Activated CD8-positive, alpha-beta memory T cell treated with anti-CD3 and anti-CD28 coated beads for 1 hour (primary cell): ENCODE data around the gene ALDH1B1.
"Not testable (repeated sequence)": the region's sequence is repeated elsewhere in the genome, so short reads cannot be mapped to it uniquely, and the experiment has no call there.

Source experiments
- DNase-seq, 2 donors: peaks; one replicate each; pipeline ENCODE4 v3.0.0-alpha.2; 2020; ENCODE audit warnings: low read depth in 1 of 2; ENCODE audit errors: extremely low read depth in 1 of 2

The ALDH1B1 gene

DNA sequence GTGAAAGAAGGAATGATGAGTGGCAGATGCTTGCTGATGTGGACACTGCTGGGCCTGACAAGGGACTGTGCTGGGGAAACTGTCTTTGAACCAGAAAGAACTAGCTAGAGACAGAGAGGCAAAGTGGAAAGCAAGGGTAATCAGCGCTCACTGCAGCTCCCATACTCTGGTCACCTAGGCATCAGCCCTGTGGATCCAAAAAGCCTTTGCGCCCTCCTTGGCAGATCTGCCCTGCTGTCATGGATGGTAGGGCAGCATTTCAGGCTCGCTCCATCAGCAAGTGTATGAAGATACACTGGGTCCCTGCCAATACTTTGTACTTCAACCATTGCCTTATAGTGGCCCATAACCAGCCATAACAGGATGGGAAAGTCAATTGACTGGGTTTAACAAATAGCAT is 6.6 kb upstream of the ALDH1B1 start:
- no peak for DNase-seq

DNA sequence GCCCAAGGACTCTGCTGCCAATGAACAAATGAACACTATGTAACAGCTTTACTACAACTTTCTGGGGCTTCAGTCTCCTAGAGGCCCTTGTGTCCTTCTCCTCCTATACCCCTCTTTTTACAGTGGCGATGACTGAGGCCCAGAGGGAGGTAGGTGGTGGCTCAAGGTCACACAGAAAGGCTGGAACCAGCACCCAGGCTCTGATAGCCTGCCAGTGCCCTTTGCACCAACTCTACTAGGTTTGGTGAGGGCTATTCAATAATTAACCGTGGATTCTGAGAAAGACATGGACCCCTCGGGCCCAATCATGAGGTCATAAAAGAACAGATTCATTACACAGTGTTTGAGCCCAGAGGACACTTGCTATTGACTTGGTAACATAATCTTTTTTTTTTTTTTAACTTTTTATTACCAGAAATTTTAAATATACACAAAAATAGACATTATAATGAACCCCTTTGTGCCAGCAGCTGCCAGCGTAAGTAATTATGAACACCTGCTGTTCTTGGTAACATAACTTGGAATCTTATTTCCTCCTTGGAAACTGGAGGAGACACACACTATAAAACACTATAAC is 6.1 kb upstream of the ALDH1B1 start:
- DNase-seq = no peak

- no peak for DNase-seq
These were observed 5.4 kb upstream of the ALDH1B1 start for GRCh38 chr9:38387066-38387465.

DNA sequence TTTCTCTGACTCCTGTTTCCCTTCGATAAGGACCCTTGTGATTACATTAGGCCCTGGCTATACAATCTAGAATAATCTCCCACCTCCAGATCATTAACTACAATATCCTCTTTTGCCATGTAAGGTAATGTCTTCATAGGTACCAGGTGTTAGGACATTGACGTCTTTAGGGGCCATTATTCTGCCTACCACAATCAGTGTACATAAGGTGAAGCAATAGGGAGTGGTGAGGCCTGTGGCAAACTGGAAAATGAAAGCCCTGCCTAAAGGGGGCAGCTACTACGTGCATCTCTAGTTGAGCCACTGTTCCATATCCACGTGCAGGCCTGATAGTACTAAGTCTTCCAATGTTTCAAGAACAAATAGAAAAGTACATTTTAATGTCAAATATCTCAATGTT is 4.8 kb upstream of the ALDH1B1 start:
- no peak for DNase-seq

GRCh38 chr9:38388283-38389223 is 3.9 kb upstream of the ALDH1B1 start:
- DNase-seq = no peak

- DNase-seq = no peak
These were observed 3.2 kb upstream of the ALDH1B1 start for GRCh38 chr9:38389313-38389712.

GRCh38 chr9:38390442-38390841 is 2.1 kb upstream of the ALDH1B1 start:
- no peak for DNase-seq

DNA sequence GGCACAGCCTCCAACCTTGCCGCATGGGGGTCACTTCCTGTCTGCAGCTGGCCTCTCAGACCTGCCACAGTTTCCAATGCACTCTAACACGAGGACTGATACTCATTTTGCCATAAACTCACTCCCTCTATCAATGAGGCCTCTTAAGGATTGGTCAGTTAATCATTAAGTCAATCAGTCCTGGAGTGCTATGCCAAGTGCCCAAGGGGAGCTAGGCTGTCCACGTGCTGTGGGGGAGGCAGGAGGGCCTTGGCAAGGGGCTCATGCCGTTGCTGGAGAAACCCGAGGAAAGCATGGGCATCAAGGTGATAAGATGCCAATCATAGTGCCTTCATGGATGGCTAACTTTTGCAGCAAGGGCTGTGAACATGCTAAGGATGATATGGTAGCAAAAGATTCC is 1.7 kb upstream of the ALDH1B1 start:
- no peak for DNase-seq

DNA sequence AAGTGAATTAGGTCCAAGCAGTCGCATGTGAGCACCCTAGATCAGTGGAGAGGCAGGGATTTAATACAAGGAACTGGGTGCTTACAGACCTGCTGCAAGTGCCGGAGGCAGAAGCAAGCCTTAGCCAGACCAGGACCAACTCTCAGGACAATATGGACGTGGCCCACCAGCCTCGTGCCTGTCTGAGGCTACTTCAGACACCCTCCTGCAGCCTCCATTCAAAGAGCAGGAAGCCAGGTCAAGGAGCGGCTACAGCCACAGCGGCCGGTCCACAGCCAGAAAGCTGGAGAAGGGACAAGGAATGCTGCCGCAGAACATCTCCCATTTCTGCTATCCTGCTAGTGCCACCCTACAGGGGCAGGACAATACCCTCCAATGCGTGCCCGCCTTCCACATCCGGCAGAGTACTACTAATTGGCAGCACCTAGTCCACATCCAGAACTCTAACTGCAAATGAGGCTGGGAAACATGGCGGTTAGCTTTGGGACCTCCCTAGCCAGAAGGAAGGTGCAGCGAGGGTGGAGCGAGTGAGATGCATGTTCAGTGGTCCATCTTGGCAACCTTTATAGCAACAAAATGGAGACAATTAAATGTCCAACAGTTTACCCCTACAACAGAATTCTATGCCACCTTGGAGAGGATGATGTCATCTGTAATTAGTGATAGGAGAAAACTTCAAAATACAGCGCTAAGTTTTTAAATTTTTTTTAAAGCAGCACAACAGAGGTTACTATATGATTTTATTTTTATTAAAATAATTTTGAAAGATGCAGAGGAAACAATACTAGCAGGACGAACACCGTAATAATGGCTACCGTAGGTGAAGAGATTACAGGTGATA is 1.0 kb upstream of the ALDH1B1 start:
- DNase-seq = no peak

DNA sequence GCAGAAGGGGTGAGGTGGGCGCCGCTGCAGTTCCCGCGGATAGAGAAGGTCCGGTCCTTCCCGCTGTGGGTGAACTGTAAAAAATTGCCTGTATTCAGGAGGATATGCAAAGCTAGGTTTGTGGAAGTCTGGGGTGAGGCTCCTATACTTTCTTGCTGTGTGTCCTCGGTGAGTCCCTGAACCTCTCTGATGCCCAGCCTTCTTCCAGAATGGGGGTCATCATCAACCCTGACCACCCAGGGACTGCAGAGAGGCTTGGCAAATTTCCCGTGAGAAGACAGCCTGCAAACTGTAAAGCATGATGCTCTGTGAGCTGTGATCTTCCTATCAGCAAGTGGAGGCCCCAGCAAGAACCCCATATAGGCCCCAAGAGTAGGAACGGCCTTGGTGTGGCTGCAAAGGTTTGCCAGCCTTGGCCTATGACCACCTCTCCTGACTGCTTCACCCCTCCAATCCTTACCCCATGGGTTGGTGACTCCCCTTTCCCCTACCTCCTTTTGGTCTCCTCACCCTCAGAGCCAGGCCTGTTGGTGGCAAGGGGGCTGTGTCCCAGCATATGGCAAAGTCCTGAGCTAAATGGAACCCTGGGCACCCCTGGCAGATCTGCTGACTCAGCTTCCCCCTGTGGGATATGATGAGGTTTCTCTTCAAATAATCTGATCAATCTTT is 760 bp downstream of the ALDH1B1 start:
- no peak for DNase-seq

GRCh38 chr9:38394416-38394815 is 1.9 kb downstream of the ALDH1B1 start:
- DNase-seq = no peak

- DNase-seq = no peak
These were observed 3.3 kb downstream of the ALDH1B1 start for GRCh38 chr9:38395653-38396370.

DNA sequence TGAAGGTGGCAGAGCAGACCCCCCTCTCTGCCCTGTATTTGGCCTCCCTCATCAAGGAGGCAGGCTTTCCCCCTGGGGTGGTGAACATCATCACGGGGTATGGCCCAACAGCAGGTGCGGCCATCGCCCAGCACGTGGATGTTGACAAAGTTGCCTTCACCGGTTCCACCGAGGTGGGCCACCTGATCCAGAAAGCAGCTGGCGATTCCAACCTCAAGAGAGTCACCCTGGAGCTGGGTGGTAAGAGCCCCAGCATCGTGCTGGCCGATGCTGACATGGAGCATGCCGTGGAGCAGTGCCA is 3.8 kb downstream of the ALDH1B1 start:
- DNase-seq = no peak

- DNase-seq = not testable (repeated sequence)
These were observed 6.7 kb downstream of the ALDH1B1 start for GRCh38 chr9:38399191-38399590.

DNA sequence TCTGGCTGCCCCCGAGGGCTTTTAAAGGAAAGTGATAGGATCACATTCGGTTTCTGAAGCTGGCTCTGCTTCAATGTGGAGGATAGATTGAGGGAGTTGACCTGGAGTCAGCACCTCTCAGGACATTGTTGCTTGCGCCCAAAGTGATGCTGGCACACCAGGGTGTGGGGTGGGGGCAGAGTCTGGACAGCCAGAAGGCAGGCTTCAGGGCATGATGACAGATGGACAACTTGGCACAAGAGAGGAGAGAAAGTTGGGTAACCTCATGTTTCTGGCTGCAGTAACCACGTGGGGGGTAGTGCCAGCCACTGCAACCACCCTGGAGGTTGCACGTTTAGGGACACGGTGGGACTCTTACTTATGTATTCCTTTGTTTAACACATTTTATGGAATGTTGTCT is 9.5 kb downstream of the ALDH1B1 start:
- no peak for DNase-seq

DNA sequence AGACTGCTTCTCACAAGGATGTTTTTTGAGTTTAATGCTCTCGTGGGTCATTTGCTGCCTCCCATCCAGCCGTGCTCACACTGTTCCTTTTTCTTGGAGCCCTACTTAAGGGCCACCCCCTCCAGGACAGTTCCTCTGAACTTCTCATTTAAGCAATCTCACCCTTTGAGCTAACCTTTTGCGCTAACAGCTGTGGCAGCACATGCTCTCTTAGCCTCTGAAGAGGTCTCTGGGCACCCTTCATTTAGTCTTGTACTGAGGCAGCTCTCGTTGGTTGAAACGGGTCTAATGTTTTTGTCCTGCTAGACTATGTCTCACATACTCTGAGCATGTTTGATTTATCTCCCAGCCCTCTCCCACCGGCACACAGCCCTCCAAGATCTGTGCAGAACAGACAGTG is 11.8 kb downstream of the ALDH1B1 start:
- DNase-seq = no peak

DNA sequence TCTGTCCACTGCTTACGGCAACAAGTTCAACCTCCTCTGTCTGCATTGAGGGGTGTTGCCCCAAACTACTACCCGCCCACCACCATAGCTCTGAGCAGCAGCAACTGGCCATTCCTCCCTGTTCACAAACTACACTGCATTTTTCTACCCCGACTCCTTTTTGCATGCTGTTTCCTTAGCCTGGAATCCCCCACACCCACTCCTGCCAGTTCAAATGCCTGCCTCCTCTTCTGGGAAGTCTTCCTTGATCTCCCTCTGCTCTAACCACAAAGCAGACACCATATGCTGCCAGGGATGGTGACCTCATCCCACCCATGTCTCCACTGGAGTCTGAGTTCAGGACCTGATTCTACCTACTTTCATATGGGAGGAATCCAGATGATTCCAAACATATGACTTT is 13.3 kb downstream of the ALDH1B1 start:
- no peak for DNase-seq

GRCh38 chr9:38406476-38407186 is 14.1 kb downstream of the ALDH1B1 start:
- no peak for DNase-seq

- no peak for DNase-seq
These were observed 16.2 kb downstream of the ALDH1B1 start for GRCh38 chr9:38408719-38409118.

DNA sequence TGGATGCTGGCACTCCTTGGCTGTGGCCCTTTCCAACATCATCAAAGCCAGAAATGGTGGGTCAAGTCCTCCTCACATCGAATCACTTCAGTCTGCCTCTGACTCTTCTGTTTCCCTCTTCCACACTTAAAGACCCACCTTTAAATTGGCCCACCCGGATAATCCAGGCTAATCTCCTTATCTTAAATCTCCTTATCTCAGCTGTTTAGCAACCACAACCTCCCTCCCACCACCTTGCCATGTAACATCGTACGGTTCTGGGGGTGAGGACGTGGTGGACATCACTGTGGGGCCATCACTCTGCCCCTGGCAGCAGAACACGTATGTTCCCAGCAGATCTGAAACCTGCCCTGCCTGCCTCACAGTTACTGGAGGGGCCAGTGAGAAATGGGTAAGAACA is 20.2 kb downstream of the ALDH1B1 start:
- DNase-seq = no peak
